Uterus (tissue), 2 donors: ENCODE data around the gene HSD17B8.

Experiments
- CTCF ChIP-seq, 4 experiments: fragments of 200-600 bp in 2 of 4; fragments of 450-650 bp in 2 of 4; sonication (generic) in 2 of 4; IDR thresholded peaks; one replicate each; pipeline ENCODE4 v1.5.1; 2016 to 2019; ENCODE audit warnings: antibody characterized with exemption in 4 of 4, mild to moderate bottlenecking in 2 of 4, moderate library complexity in 1 of 4
- POLR2A ChIP-seq, 2 donors: fragments of 450-650 bp; IDR thresholded peaks; one replicate each; pipeline ENCODE4 v1.6.1; 2016; ENCODE audit warnings: antibody characterized with exemption in 2 of 2, mild to moderate bottlenecking in 1 of 2, moderate library complexity in 1 of 2

GRCh38 chr6:33254591-33254990, 50.1 kb downstream of the HSD17B8 start:
- TF ChIP-seq CTCF (IDR thresholded peaks at IDR 0.05) (no peak), POLR2A (IDR thresholded peaks at IDR 0.05) (no peak)
